ENCODE data around the gene SCPEP1. TPM values are rescaled to one million over a fixed set of nuclear protein-coding genes. Genes with fewer than 3 reads are reported as not detected.

Gene SCPEP1
- total RNA-seq, 1 experiment from 2014 or later: 19.4 TPM

- H2AFZ ChIP-seq: no peak overlapping the region
- peaks cover 9% of the 10 kb centered on the region for H3K9me3 ChIP-seq (ENCODE audit: insufficient read depth, low read depth)
- peak; percentile 17 to 97 for DNase-seq
- H3K36me3 ChIP-seq (ENCODE audit: low read depth): no peaks in the 10 kb centered on the region
- peak overlapping the region; percentile 2; the same call in 1 of the 2 replicates for H3K27ac ChIP-seq
- H4K20me1 ChIP-seq (ENCODE audit: insufficient read depth): no peaks in the 10 kb centered on the region
- H3F3A ChIP-seq (ENCODE audit: insufficient read depth, low read depth): peaks cover 36% of the 10 kb centered on the region
- POLR2A ChIA-PET (ENCODE audit: unreplicated experiment): interaction anchor here (0.5 to 0.6 kb wide), 3 partner anchors 31 to 1125 kb away, joined by 4 to 8 read pairs (median 5); no protein-coding TSS in a partner anchor
- peaks cover 45% of the 10 kb centered on the region for H3K4me1 ChIP-seq (replicated peaks; ENCODE audit: insufficient read depth)
- peak overlapping the region; percentile 33 for H3K4me2 ChIP-seq
- intact Hi-C loops (cut with micrococcal nuclease; ENCODE audit: unreplicated experiment): no loop called here
- TF ChIP-seq CTCF (conservative IDR thresholded peaks at IDR 0.05) (no peak), EZH2 (IDR thresholded peaks at IDR 0.05; ENCODE audit: low read depth) (no peak)
- no peaks in the 10 kb centered on the region for H3K27me3 ChIP-seq (ENCODE audit: insufficient read depth, low read depth)
- H3K9me2 ChIP-seq (ENCODE audit: insufficient read depth): no peaks in the 10 kb centered on the region
- CTCF ChIA-PET: interaction anchor here (0.5 kb wide), 1 partner anchor 12 kb away, joined by 3 read pairs; no protein-coding TSS in a partner anchor
- BruUV-seq (replicated peaks): no TSS peak
- no peak overlapping the region for H3K4me3 ChIP-seq
- H3K79me2 ChIP-seq (ENCODE audit: low read depth): no peaks in the 10 kb centered on the region
These were observed 43.5 kb downstream of the SCPEP1 start for GRCh38 chr17:57021226-57021940.

GRCh38 chr17:57025876-57026275, 47.9 kb downstream of the SCPEP1 start:
- Histone ChIP-seq H3K9me2 (ENCODE audit: insufficient read depth) (no peaks in the 10 kb centered on the region), H3K27me3 (ENCODE audit: insufficient read depth, low read depth) (no peaks in the 10 kb centered on the region), H3F3A (ENCODE audit: insufficient read depth, low read depth) (peaks cover 16% of the 10 kb centered on the region), H3K4me1 (replicated peaks; ENCODE audit: insufficient read depth) (peaks cover 19% of the 10 kb centered on the region), H3K27ac (no peak overlapping the region), H3K9me3 (ENCODE audit: insufficient read depth, low read depth) (peaks cover 19% of the 10 kb centered on the region), H3K79me2 (ENCODE audit: low read depth) (no peaks in the 10 kb centered on the region), H3K4me2 (no peak overlapping the region), H2AFZ (no peak overlapping the region), H3K4me3 (no peak overlapping the region), H4K20me1 (ENCODE audit: insufficient read depth) (no peaks in the 10 kb centered on the region), H3K36me3 (ENCODE audit: low read depth) (no peaks in the 10 kb centered on the region)
- ChIA-PET CTCF (no interaction called here), POLR2A (ENCODE audit: unreplicated experiment) (interaction anchor here (0.7 kb wide), 1 partner anchor 8 kb away, joined by 7 read pairs; no protein-coding TSS in a partner anchor)
- TF ChIP-seq CTCF (conservative IDR thresholded peaks at IDR 0.05) (no peak), EZH2 (IDR thresholded peaks at IDR 0.05; ENCODE audit: low read depth) (no peak)
- DNase-seq: no peak
- BruUV-seq (replicated peaks): no TSS peak
- intact Hi-C loops (cut with micrococcal nuclease; ENCODE audit: unreplicated experiment): no loop called here

DNA sequence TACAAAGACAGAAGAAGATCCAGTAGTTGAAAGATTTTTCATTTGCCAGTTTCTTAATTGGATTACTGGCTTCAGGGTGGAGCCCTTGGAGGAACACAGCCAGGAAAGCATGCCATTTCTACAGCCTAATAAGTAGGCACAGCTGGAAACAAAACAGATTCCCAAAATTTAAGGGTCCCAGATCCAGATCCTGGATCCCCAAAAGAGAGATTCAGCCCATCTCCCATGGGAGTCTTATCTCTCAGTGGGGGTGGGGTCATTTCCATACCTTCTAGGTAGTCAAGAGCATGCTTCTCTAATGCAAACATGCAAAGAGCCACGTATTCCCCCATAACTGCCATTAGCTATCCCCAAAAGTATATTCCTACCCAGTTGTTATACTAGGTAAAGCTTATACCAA, 49.9 kb downstream of the SCPEP1 start:
- Histone ChIP-seq H3F3A (ENCODE audit: insufficient read depth, low read depth) (no peaks in the 10 kb centered on the region; the same call in 1 of the 2 replicates), H2AFZ (no peak overlapping the region), H3K9me3 (ENCODE audit: insufficient read depth, low read depth) (peaks cover 19% of the 10 kb centered on the region), H3K4me3 (no peak overlapping the region), H3K27ac (no peak overlapping the region), H3K27me3 (ENCODE audit: insufficient read depth, low read depth) (no peaks in the 10 kb centered on the region), H3K36me3 (ENCODE audit: low read depth) (no peaks in the 10 kb centered on the region), H4K20me1 (ENCODE audit: insufficient read depth) (no peaks in the 10 kb centered on the region), H3K9me2 (ENCODE audit: insufficient read depth) (no peaks in the 10 kb centered on the region), H3K4me2 (no peak overlapping the region), H3K79me2 (ENCODE audit: low read depth) (no peaks in the 10 kb centered on the region), H3K4me1 (replicated peaks; ENCODE audit: insufficient read depth) (peaks cover 10% of the 10 kb centered on the region)
- POLR2A ChIA-PET (ENCODE audit: unreplicated experiment): no interaction called here
- BruUV-seq (replicated peaks): no TSS peak
- no peak for TF ChIP-seq EZH2 (IDR thresholded peaks at IDR 0.05; ENCODE audit: low read depth)
- TF ChIP-seq CTCF (conservative IDR thresholded peaks at IDR 0.05): no peak
- intact Hi-C loops (cut with micrococcal nuclease; ENCODE audit: unreplicated experiment): no loop called here
- no peak for DNase-seq
- CTCF ChIA-PET: no interaction called here

Measured in PC-9 (cell line).